Measurements from ENCODE around the gene USP17L22.
A peak's percentile ranks its signal among the peaks of the same experiment; 100 is the strongest.
"Not testable (repeated sequence)": the region's sequence is repeated elsewhere in the genome, so short reads cannot be mapped to it uniquely, and the experiment has no call there.

Gene USP17L22, protein sequence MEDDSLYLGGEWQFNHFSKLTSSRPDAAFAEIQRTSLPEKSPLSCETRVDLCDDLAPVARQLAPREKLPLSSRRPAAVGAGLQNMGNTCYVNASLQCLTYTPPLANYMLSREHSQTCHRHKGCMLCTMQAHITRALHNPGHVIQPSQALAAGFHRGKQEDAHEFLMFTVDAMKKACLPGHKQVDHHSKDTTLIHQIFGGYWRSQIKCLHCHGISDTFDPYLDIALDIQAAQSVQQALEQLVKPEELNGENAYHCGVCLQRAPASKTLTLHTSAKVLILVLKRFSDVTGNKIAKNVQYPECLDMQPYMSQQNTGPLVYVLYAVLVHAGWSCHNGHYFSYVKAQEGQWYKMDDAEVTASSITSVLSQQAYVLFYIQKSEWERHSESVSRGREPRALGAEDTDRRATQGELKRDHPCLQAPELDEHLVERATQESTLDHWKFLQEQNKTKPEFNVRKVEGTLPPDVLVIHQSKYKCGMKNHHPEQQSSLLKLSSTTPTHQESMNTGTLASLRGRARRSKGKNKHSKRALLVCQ

DNA sequence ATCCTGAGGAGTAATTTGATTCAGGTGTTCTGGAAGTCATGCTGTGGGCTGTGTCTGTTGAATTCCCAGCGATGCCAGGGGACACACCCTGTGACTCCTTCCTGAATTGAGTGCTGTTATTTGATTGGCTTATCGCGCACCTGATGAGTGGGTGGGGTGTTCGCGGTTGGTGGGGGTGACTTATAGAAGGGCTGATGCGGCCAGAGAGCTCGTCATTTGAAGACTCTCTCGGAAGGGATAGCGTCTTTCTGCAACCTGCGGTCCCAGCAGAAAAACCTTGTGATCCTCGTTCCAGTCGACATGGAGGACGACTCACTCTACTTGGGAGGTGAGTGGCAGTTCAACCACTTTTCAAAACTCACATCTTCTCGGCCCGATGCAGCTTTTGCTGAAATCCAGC lies at the start of gene USP17L22:
USP17L22 (plus strand) TSS at position 301 of the 400 bp plus-strand sequence; CDS start at position 301, 0 bp downstream.
- not testable (repeated sequence) for DNase-seq (ENCODE audit: low read depth in 1 of 2, low spot score in 1 of 2)

GRCh38 chr4:9219852-9220251 lies 47.6 kb upstream of the USP17L22 start, which contains the start of gene USP17L12:
Gene USP17L12 (plus strand): TSS chr4:9220152. CDS start chr4:9220152, 0 bp downstream.
- DNase-seq (ENCODE audit: low read depth in 1 of 2, low spot score in 1 of 2): not testable (repeated sequence)

DNA sequence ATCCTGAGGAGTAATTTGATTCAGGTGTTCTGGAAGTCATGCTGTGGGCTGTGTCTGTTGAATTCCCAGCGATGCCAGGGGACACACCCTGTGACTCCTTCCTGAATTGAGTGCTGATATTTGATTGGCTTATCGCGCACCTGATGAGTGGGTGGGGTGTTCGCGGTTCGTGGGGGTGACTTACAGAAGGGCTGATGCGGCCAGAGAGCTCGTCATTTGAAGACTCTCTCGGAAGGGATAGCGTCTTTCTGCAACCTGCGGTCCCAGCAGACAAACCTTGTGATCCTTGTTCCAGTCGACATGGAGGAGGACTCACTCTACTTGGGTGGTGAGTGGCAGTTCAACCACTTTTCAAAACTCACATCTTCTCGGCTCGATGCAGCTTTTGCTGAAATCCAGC lies 42.8 kb upstream of the USP17L22 start, which contains the start of gene USP17L13:
USP17L13 (plus strand) TSS at position 301 of the 400 bp plus-strand sequence; CDS start at position 301, 0 bp downstream.
- DNase-seq (ENCODE audit: low read depth in 1 of 2, low spot score in 1 of 2): not testable (repeated sequence)

GRCh38 chr4:9230249-9230648 lies 37.2 kb upstream of the USP17L22 start:
- DNase-seq (ENCODE audit: low read depth in 1 of 2, low spot score in 1 of 2): not testable (repeated sequence)

DNA sequence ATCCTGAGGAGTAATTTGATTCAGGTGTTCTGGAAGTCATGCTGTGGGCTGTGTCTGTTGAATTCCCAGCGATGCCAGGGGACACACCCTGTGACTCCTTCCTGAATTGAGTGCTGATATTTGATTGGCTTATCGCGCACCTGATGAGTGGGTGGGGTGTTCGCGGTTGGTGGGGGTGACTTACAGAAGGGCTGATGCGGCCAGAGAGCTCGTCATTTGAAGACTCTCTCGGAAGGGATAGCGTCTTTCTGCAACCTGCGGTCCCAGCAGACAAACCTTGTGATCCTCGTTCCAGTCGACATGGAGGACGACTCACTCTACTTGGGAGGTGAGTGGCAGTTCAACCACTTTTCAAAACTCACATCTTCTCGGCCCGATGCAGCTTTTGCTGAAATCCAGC lies 33.3 kb upstream of the USP17L22 start, which contains the start of gene USP17L15:
USP17L15 (plus strand) TSS at position 301 of the 400 bp plus-strand sequence; CDS start at position 301, 0 bp downstream.
- not testable (repeated sequence) for DNase-seq (ENCODE audit: low read depth in 1 of 2, low spot score in 1 of 2)

DNA sequence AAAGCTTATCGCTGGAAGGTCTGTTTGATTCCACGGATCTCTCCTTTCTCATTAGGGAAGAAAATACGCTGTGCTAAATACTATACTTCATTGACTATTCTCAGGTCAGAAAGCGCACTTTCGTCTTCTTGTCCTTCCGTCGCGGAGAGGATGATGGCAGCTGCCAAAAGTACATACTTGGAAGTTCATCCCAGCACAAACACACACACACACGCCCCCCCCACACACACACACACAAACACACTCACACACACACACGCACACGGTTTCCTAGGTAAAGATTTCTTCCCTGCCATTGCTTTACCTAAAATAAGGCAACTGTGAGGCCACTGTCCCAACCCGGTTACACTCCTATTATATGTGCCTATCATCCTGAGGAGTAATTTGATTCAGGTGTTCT lies 29.0 kb upstream of the USP17L22 start:
- DNase-seq (ENCODE audit: low read depth in 1 of 2, low spot score in 1 of 2): not testable (repeated sequence)

DNA sequence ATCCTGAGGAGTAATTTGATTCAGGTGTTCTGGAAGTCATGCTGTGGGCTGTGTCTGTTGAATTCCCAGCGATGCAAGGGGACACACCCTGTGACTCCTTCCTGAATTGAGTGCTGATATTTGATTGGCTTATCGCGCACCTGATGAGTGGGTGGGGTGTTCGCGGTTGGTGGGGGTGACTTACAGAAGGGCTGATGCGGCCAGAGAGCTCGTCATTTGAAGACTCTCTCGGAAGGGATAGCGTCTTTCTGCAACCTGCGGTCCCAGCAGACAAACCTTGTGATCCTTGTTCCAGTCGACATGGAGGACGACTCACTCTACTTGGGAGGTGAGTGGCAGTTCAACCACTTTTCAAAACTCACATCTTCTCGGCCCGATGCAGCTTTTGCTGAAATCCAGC lies 23.8 kb upstream of the USP17L22 start, which contains the start of gene USP17L17:
USP17L17 (plus strand) TSS at position 301 of the 400 bp plus-strand sequence; CDS start at position 301, 0 bp downstream.
- not testable (repeated sequence) for DNase-seq (ENCODE audit: low read depth in 1 of 2, low spot score in 1 of 2)

DNA sequence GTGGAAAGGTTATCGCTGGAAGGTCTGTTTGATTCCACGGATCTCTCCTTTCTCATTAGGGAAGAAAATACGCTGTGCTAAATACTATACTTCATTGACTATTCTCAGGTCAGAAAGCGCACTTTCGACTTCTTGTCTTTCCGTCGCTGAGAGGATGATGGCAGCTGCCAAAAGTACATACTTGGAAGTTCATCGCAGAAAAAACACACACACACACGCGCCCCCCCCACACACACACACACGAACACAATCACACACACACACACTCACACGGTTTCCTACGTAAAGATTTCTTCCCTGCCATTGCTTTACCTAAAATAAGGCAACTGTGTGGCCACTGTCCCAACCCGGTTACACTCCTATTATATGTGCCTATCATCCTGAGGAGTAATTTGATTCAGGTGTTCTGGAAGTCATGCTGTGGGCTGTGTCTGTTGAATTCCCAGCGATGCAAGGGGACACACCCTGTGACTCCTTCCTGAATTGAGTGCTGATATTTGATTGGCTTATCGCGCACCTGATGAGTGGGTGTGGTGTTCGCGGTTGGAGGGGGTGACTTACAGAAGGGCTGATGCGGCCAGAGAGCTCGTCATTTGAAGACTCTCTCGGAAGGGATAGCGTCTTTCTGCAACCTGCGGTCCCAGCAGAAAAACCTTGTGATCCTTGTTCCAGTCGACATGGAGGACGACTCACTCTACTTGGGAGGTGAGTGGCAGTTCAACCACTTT lies 19.3 kb upstream of the USP17L22 start, which contains the start of gene USP17L18:
USP17L18 (plus strand) TSS at position 678 of the 728 bp plus-strand sequence; CDS start at position 678, 0 bp downstream.
- not testable (repeated sequence) for DNase-seq (ENCODE audit: low read depth in 1 of 2, low spot score in 1 of 2)

GRCh38 chr4:9253078-9253477 lies 14.3 kb upstream of the USP17L22 start, which contains the start of gene USP17L19:
Gene USP17L19 (plus strand): TSS chr4:9253378. CDS start chr4:9253378, 0 bp downstream.
- DNase-seq (ENCODE audit: low read depth in 1 of 2, low spot score in 1 of 2): not testable (repeated sequence)

GRCh38 chr4:9257824-9258223 lies 9.6 kb upstream of the USP17L22 start, which contains the start of gene USP17L20:
Gene USP17L20 (plus strand): TSS chr4:9258124. CDS start chr4:9258124, 0 bp downstream.
- DNase-seq (ENCODE audit: low read depth in 1 of 2, low spot score in 1 of 2): not testable (repeated sequence)

- DNase-seq (ENCODE audit: low read depth in 1 of 2, low spot score in 1 of 2): not testable (repeated sequence)
These were observed 4.8 kb upstream of the USP17L22 start, which contains the start of gene USP17L21 for GRCh38 chr4:9262572-9262971. Gene USP17L21 (plus strand): TSS chr4:9262872. CDS start chr4:9262872, 0 bp downstream.

GRCh38 chr4:9271719-9272118 lies 4.3 kb downstream of the USP17L22 start:
- peak in 1 of 2 donors; percentile 0 for DNase-seq (ENCODE audit: low read depth in 1 of 2, low spot score in 1 of 2)
